ENCODE data around the gene ARHGAP33.

DNA sequence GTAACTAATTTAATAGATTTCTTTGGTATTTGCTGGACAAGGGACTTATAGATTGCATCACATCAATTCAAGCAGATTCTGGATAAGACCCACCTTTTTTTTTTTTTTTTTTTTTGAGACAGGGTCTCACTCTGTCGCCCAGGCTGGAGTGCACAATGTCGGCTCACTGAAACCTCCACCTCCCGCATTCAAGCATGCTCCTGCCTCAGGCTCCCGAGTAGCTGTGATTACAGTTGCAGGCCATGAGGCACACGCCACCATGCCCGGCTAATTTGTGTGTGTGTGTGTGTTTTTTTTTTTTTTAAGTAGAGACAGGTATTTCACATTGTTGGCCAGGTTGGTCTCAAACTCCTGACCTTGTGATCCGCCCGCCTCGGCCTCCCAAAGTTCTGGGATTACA, 41.5 kb downstream of the ARHGAP33 start:
- no peak for TF ChIP-seq EZH2 (IDR thresholded peaks at IDR 0.05; ENCODE audit: borderline replicate concordance, low read length)
- TF ChIP-seq, protein P1, sequence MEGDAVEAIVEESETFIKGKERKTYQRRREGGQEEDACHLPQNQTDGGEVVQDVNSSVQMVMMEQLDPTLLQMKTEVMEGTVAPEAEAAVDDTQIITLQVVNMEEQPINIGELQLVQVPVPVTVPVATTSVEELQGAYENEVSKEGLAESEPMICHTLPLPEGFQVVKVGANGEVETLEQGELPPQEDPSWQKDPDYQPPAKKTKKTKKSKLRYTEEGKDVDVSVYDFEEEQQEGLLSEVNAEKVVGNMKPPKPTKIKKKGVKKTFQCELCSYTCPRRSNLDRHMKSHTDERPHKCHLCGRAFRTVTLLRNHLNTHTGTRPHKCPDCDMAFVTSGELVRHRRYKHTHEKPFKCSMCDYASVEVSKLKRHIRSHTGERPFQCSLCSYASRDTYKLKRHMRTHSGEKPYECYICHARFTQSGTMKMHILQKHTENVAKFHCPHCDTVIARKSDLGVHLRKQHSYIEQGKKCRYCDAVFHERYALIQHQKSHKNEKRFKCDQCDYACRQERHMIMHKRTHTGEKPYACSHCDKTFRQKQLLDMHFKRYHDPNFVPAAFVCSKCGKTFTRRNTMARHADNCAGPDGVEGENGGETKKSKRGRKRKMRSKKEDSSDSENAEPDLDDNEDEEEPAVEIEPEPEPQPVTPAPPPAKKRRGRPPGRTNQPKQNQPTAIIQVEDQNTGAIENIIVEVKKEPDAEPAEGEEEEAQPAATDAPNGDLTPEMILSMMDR (conservative IDR thresholded peaks at IDR 0.05 in 1 of 2, IDR thresholded peaks at IDR 0.05 in 1 of 2; ENCODE audit: extremely low read depth in 1 of 2, insufficient read depth in 1 of 2, low read depth in 1 of 2, low read length in 2 of 2): no peak
